HepG2 (cell line): ENCODE results near the gene LRRC8E. TPM values are rescaled to one million over a fixed set of nuclear protein-coding genes. Genes with fewer than 3 reads are reported as not detected.

Source experiments
- BORCS8-MEF2B ChIP-seq: sonication (generic); formaldehyde crosslinking; IDR thresholded peaks from 2 replicates; pipeline ENCODE4 v1.8.0; 2022; ENCODE audit warnings: mild to moderate bottlenecking, missing genetic modification reagents
- CHCHD3 ChIP-seq: sonication (generic); formaldehyde crosslinking; IDR thresholded peaks from 2 replicates; pipeline ENCODE4 v1.8.0; 2022; ENCODE audit warnings: mild to moderate bottlenecking, missing genetic modification reagents, moderate library complexity
- CREM ChIP-seq, 2 experiments: sonication (generic) in 1 of 2; formaldehyde crosslinking in 1 of 2; IDR thresholded peaks; 2 replicates each; pipeline versions ENCODE4 v1.4.0 to v1.6.1; 2016 to 2020; ENCODE audit warnings: antibody characterized with exemption in 1 of 2, mild to moderate bottlenecking in 1 of 2, missing genetic modification reagents in 1 of 2
- CTCF ChIP-seq: sonication (generic); formaldehyde crosslinking; IDR thresholded peaks from 2 replicates; pipeline ENCODE4 v1.5.0; 2020; ENCODE audit warnings: mild to moderate bottlenecking, missing genetic modification reagents, moderate library complexity
- DDIT3 ChIP-seq: sonication (generic); formaldehyde crosslinking; IDR thresholded peaks from 2 replicates; pipeline ENCODE4 v1.4.0; 2020; ENCODE audit warnings: mild to moderate bottlenecking, missing genetic modification reagents
- HOXA9 ChIP-seq: sonication (generic); formaldehyde crosslinking; IDR thresholded peaks from 2 replicates; pipeline ENCODE4 v1.8.1; 2022; ENCODE audit warnings: missing genetic modification reagents, mild to moderate bottlenecking, moderate library complexity, borderline replicate concordance
- ISX ChIP-seq: sonication (generic); formaldehyde crosslinking; conservative IDR thresholded peaks from 2 replicates; pipeline ENCODE4 v1.5.0; 2020; ENCODE audit warnings: missing genetic modification reagents
- KDM6A ChIP-seq: IDR thresholded peaks from 2 replicates; pipeline ENCODE4 v1.6.1; 2016; ENCODE audit warnings: low read depth
- MZF1 ChIP-seq: sonication (generic); formaldehyde crosslinking; IDR thresholded peaks from 2 replicates; pipeline ENCODE4 v1.8.1; 2023; ENCODE audit warnings: mild to moderate bottlenecking, missing genetic modification reagents, borderline replicate concordance
- NCOA2 ChIP-seq: sonication (generic); formaldehyde crosslinking; IDR thresholded peaks from 2 replicates; pipeline ENCODE4 v1.8.0; 2022; ENCODE audit warnings: inconsistent platforms
- ONECUT2 ChIP-seq: sonication (generic); formaldehyde crosslinking; IDR thresholded peaks from 2 replicates; pipeline ENCODE4 v1.4.0; 2020; ENCODE audit warnings: missing genetic modification reagents
- SNRNP70 ChIP-seq: fragments of 200-400 bp; formaldehyde crosslinking; IDR thresholded peaks from 2 replicates; pipeline ENCODE4 v1.6.1; 2017; ENCODE audit warnings: mild to moderate bottlenecking, low read depth, low read length, moderate library complexity
- TFDP1 ChIP-seq: IDR thresholded peaks from 2 replicates; pipeline ENCODE4 v1.6.1; 2016; ENCODE audit warnings: missing compliant biosample characterization, missing genetic modification reagents, borderline replicate concordance
- TSC22D2 ChIP-seq: sonication (generic); formaldehyde crosslinking; IDR thresholded peaks from 2 replicates; pipeline ENCODE4 v1.5.1; 2020; ENCODE audit warnings: missing genetic modification reagents, mild to moderate bottlenecking, borderline replicate concordance
- YEATS4 ChIP-seq: sonication (generic); formaldehyde crosslinking; IDR thresholded peaks from 2 replicates; pipeline ENCODE4 v1.4.0; 2020; ENCODE audit warnings: missing genetic modification reagents, borderline replicate concordance
- ZBTB44 ChIP-seq: sonication (generic); formaldehyde crosslinking; IDR thresholded peaks from 2 replicates; pipeline ENCODE4 v1.4.0; 2020; ENCODE audit warnings: missing genetic modification reagents
- ZNF230 ChIP-seq: sonication (generic); formaldehyde crosslinking; IDR thresholded peaks from 2 replicates; pipeline ENCODE4 v1.4.0; 2020; ENCODE audit warnings: mild to moderate bottlenecking, missing genetic modification reagents
- ZNF296 ChIP-seq: sonication (generic); formaldehyde crosslinking; conservative IDR thresholded peaks from 2 replicates; pipeline ENCODE4 v1.5.0; 2020; ENCODE audit warnings: mild to moderate bottlenecking, missing genetic modification reagents
- ZNF468 ChIP-seq: sonication (generic); formaldehyde crosslinking; IDR thresholded peaks from 2 replicates; pipeline ENCODE4 v1.8.0; 2022; ENCODE audit warnings: mild to moderate bottlenecking, moderate library complexity, missing genetic modification reagents
- ZNF547 ChIP-seq: sonication (generic); formaldehyde crosslinking; IDR thresholded peaks from 2 replicates; pipeline ENCODE4 v1.5.1; 2020; ENCODE audit warnings: mild to moderate bottlenecking, missing genetic modification reagents
- ZNF670 ChIP-seq: sonication (generic); formaldehyde crosslinking; IDR thresholded peaks from 2 replicates; pipeline ENCODE4 v1.8.0; 2022; ENCODE audit warnings: mild to moderate bottlenecking, missing genetic modification reagents, borderline replicate concordance
- ZNF749 ChIP-seq: sonication (generic); formaldehyde crosslinking; IDR thresholded peaks from 2 replicates; pipeline ENCODE4 v1.8.0; 2022; ENCODE audit warnings: mild to moderate bottlenecking, missing genetic modification reagents, moderate library complexity, borderline replicate concordance
- ZNF841 ChIP-seq: sonication (generic); formaldehyde crosslinking; IDR thresholded peaks from 2 replicates; pipeline ENCODE4 v1.8.1; 2023; ENCODE audit warnings: missing genetic modification reagents, borderline replicate concordance
- polyA plus RNA-seq, 8 experiments: library from polyadenylated mRNA; depleted of rRNA in 3 of 8; stranded (reverse) in 7 of 8; unstranded in 1 of 8; fragments of >200 nt; fragmentation: Illumina TruSeq in 4 of 8; extraction: Trizol in 4 of 8; gene quantifications; 2 replicates each; pipeline versions ENCODE4 v1.2.1 to v1.2.3, GENCODE V29; 2011 to 2016; ENCODE audit warnings: low read depth in 4 of 8, missing spikeins in 1 of 8, mixed read lengths in 1 of 8; ENCODE audit not compliant: insufficient read depth in 1 of 8
- total RNA-seq, 5 experiments: library from RNA; depleted of rRNA; stranded (reverse); fragments of >200 nt; fragmentation: Illumina TruSeq; extraction: Trizol; gene quantifications; 2 replicates each; pipeline ENCODE4 v1.2.3, GENCODE V29; 2016; ENCODE audit warnings: low read depth in 1 of 5
- TF ChIP-seq, protein P1 (sequence below): sonication (generic); formaldehyde crosslinking; IDR thresholded peaks from 2 replicates; pipeline ENCODE4 v1.8.1; 2023; ENCODE audit warnings: missing genetic modification reagents, inconsistent platforms, borderline replicate concordance

LRRC8E gene
- total and polyA plus RNA-seq, 2 of the 13 experiments (the other 11 are each of a cell fraction or from before 2014, with no cell fraction given) = 8.0 to 10.3 TPM

DNA sequence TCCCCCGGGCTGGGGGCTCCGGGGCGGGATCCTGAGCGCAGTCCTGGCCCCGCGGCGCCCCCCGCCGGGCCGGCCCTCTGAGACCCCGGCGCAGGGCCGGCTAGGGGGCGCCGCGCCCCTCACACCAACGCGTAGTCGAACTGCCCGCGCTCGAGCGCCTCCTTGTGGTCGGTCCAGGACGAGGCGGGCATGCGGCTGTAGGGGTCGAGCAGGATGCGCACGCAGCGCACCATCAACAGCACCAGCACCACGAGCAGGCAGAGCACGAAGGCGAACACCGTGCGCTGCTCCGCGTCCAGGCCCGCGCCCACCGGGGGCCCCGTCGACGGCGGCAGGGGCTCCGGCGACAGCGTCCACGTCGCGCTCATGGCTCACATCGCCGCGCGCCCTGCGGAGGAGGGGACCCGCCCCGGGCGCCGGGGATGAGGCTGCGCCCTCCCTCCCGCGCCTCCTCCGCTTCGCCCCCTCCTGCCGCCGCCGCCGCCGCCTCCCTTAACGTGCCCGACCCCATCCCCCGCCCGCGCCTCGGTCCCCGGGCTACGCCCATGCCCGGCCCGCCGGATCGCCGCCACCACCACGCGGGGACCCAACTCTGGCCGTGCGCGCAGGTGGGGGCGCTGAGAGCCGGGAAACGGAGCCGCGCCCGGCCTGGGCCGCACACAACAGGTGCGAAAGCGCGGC is 37.0 kb downstream of the LRRC8E start (continued):
- TF ChIP-seq ZNF296 (CRISPR knock-in tag) = no peak
- TF ChIP-seq BORCS8-MEF2B (CRISPR knock-in tag) = peak; percentile 82; the same call in 1 of the 2 replicates
- TF ChIP-seq KDM6A (CRISPR knock-in tag) = no peak
- TF ChIP-seq ISX (CRISPR knock-in tag) = peak; percentile 68; the same call in 1 of the 2 replicates
- TF ChIP-seq ZNF670 (CRISPR knock-in tag) = no peak
- 0 out of 2 replicates have a peak, but pooled peaks have one; percentile 59 for TF ChIP-seq ZBTB44
- 0 out of 2 replicates have a peak, but pooled peaks have one; percentile 61 for TF ChIP-seq ZNF841 (CRISPR knock-in tag)
- TF ChIP-seq YEATS4 (CRISPR knock-in tag) = peak; percentile 46; the same call in 1 of the 2 replicates
- TF ChIP-seq CTCF (CRISPR knock-in tag) = peak; percentile 93
- TF ChIP-seq, protein P1, sequence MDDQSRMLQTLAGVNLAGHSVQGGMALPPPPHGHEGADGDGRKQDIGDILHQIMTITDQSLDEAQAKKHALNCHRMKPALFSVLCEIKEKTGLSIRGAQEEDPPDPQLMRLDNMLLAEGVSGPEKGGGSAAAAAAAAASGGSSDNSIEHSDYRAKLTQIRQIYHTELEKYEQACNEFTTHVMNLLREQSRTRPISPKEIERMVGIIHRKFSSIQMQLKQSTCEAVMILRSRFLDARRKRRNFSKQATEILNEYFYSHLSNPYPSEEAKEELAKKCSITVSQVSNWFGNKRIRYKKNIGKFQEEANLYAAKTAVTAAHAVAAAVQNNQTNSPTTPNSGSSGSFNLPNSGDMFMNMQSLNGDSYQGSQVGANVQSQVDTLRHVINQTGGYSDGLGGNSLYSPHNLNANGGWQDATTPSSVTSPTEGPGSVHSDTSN = no peak
- TF ChIP-seq ZNF230 (CRISPR knock-in tag) = peak; percentile 55; the same call in 1 of the 2 replicates
- no peak for TF ChIP-seq MZF1 (CRISPR knock-in tag)
- no peak for TF ChIP-seq SNRNP70
- no peak for TF ChIP-seq CREM (IDR thresholded peaks at IDR 0.05)
- TF ChIP-seq CREM (CRISPR knock-in tag; IDR thresholded peaks at IDR 0.05) = no peak
- peak; percentile 78; the same call in 1 of the 2 replicates for TF ChIP-seq ZNF468
- no peak for TF ChIP-seq NCOA2 (CRISPR knock-in tag)
- TF ChIP-seq DDIT3 = no peak
- peak; percentile 86; the same call in 1 of the 2 replicates for TF ChIP-seq ZNF547
- TF ChIP-seq ONECUT2 (CRISPR knock-in tag) = no peak
- TF ChIP-seq HOXA9 (CRISPR knock-in tag) = peak; percentile 87
- peak; percentile 67; the same call in 1 of the 2 replicates for TF ChIP-seq ZNF749 (CRISPR knock-in tag)
- TF ChIP-seq TSC22D2 (CRISPR knock-in tag) = 0 out of 2 replicates have a peak, but pooled peaks have one; percentile 60
- peak; percentile 95 for TF ChIP-seq TFDP1 (CRISPR knock-in tag)
- TF ChIP-seq CHCHD3 (CRISPR knock-in tag) = no peak; the same call in 1 of the 2 replicates
